Anterior cingulate cortex (tissue), 58 donors: ENCODE results near the gene TPX2.

Experiments used
- DNase-seq, 58 donors: peaks; one replicate each; lab custom pipeline; 2025; lab: John Stamatoyannopoulos, UW

The TPX2 gene

GRCh38 chr20:31738729-31739549, at the start of gene TPX2:
Gene TPX2, plus strand, starts transcription at chr20:31739290. Its CDS starts 18,187 bp downstream, at chr20:31757477.
- peak; percentile 72 to 98 (median 94) for DNase-seq

GRCh38 chr20:31690124-31690666, 48.9 kb upstream of the TPX2 start:
- no peak for DNase-seq

GRCh38 chr20:31691646-31692275, 47.3 kb upstream of the TPX2 start:
- DNase-seq, result no peak

- DNase-seq, result no peak
These were observed 45.7 kb upstream of the TPX2 start for GRCh38 chr20:31693402-31693801.

GRCh38 chr20:31693987-31694661, 45.0 kb upstream of the TPX2 start:
- no peak for DNase-seq

GRCh38 chr20:31694842-31695593, 44.1 kb upstream of the TPX2 start:
- DNase-seq, result no peak

GRCh38 chr20:31695849-31696804, 43.0 kb upstream of the TPX2 start:
- no peak for DNase-seq

GRCh38 chr20:31698243-31698802, 40.8 kb upstream of the TPX2 start:
- no peak for DNase-seq

GRCh38 chr20:31698803-31699718, 40.0 kb upstream of the TPX2 start:
- peak in 44 of 58 donors; percentile 15 to 76 (median 42) for DNase-seq

- DNase-seq, result no peak
These were observed 39.0 kb upstream of the TPX2 start for GRCh38 chr20:31699801-31700728.

- no peak for DNase-seq
These were observed 38.3 kb upstream of the TPX2 start for GRCh38 chr20:31700747-31701146.

GRCh38 chr20:31701591-31701990, 37.5 kb upstream of the TPX2 start:
- DNase-seq, result no peak

GRCh38 chr20:31704225-31705119, 34.6 kb upstream of the TPX2 start:
- no peak for DNase-seq

- no peak for DNase-seq
These were observed 33.9 kb upstream of the TPX2 start for GRCh38 chr20:31705191-31705590.
